WI38 (cell line): Measurements from ENCODE around the gene MGAT1.
"Not testable (repeated sequence)": the region's sequence is repeated elsewhere in the genome, so short reads cannot be mapped to it uniquely, and the experiment has no call there.

Experiments used
- H3K4me3 ChIP-seq: 2 replicates; pipeline ENCODE4 v1.5.1; 2011; ENCODE audit warnings: low read depth, mild to moderate bottlenecking, control low read depth, low read length
- TF ChIP-seq, protein P1 (sequence below): IDR thresholded peaks from 2 replicates; pipeline ENCODE4 v1.5.1; 2012; ENCODE audit warnings: low read depth, mild to moderate bottlenecking, control low read depth, low read length

The MGAT1 gene

DNA sequence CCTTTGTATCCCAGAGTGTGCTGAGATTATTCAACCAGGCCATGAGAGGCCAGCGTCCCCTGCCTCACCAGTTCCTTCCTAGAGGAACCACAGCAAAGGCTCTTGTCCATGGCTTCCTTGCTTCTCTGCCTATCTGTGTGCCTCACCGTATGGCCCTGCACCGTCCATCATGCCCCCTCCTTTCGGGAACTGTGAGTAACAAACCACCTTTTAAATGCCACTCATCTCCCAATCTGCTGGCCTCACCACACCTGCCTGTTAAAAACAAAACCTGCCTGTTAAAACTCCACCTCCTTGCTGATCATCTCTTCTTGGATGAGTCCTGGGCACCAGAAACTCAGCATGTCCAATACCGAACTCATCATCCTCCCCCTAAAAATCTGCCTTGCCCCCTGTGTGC lies 58.4 kb downstream of the MGAT1 start:
- TF ChIP-seq, protein P1, sequence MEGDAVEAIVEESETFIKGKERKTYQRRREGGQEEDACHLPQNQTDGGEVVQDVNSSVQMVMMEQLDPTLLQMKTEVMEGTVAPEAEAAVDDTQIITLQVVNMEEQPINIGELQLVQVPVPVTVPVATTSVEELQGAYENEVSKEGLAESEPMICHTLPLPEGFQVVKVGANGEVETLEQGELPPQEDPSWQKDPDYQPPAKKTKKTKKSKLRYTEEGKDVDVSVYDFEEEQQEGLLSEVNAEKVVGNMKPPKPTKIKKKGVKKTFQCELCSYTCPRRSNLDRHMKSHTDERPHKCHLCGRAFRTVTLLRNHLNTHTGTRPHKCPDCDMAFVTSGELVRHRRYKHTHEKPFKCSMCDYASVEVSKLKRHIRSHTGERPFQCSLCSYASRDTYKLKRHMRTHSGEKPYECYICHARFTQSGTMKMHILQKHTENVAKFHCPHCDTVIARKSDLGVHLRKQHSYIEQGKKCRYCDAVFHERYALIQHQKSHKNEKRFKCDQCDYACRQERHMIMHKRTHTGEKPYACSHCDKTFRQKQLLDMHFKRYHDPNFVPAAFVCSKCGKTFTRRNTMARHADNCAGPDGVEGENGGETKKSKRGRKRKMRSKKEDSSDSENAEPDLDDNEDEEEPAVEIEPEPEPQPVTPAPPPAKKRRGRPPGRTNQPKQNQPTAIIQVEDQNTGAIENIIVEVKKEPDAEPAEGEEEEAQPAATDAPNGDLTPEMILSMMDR, result no peak
- H3K4me3 ChIP-seq, result no peak overlapping the region

- no peak overlapping the region for H3K4me3 ChIP-seq
- TF ChIP-seq, protein P1, result no peak
Observed at GRCh38 chr5:180742727-180743126, 59.9 kb downstream of the MGAT1 start.

- not testable (repeated sequence) for H3K4me3 ChIP-seq
Observed at GRCh38 chr5:180740953-180741352, 61.7 kb downstream of the MGAT1 start.

- H3K4me3 ChIP-seq, result no peak within 1 kb of the TSS
- TF ChIP-seq, protein P1, result no peak
Observed at GRCh38 chr5:180739958-180740357, 62.6 kb downstream of the MGAT1 start, which contains the start of gene OR2Y1. TSS of gene OR2Y1 (minus strand) at chr5:180740058. CDS start at chr5:180740058, 0 bp downstream.

- H3K4me3 ChIP-seq, result no peak overlapping the region
- TF ChIP-seq, protein P1, result no peak
Observed at GRCh38 chr5:180739271-180739670, 63.3 kb downstream of the MGAT1 start.

DNA sequence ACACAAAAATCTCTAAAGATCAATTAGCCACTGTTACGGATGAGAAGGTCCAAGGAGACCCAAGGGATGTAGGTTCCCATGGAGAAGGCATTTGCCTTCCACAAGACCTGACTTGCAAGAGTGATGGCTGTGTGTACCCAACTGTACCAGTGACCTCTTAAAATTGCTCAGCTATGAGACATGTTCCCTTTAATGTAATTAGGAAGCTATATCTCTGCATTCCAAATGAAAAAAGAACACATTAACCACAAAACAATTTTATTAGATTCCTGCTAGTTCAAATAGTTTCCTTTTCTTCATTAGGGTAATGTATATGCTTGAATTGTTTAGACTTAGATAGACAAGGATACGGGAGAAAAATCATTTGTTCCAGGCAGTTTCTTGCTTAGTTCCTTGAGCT lies 66.1 kb downstream of the MGAT1 start:
- no peak overlapping the region for H3K4me3 ChIP-seq
- TF ChIP-seq, protein P1, result no peak
